ENCODE data around the gene TMEM205.
A peak's percentile ranks its signal among the peaks of the same experiment; 100 is the strongest.
"Not testable (repeated sequence)": the region's sequence is repeated elsewhere in the genome, so short reads cannot be mapped to it uniquely, and the experiment has no call there.

The TMEM205 gene

DNA sequence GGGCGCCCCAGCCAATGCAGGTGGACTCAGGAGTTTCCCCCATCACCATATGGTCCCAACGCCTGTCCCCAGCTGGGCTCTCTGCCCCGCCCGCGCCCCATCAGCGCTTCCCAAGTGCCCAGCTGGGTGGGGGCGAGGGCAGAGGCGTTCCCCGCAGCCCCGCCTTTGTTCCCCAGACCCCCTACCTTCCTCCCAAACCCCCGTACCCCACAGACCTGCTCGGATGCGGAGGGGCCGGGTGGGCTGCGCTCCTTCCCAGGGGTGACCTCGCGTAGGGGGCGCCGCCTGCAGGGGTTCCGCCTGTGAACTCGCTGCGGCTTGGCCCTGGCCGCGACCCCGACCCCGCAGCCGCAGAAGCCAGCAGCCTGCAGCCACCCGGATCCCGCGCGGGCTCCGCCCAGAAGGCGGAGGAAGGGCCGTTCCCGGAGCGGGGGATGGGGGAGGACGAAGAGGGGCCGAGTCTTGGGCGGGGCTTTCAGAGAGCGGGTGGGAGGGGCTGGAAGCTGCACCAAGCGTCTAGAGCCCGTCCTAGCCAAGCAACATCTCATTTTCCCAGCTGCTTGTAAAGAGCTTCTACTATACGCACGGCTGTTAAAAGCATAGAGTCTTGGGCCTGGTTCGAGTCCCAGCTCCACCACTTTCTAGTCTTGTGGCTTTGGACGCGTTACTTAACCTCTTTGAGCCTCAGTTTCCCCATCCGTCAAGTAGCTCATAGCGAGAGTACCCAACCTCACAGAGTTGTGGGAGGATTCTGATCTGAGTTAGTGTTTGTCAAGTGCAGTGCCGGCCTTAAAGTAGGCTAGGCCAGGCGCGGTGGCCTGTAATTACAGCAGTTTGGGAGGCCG is 6.6 kb downstream of the TMEM205 start, which contains the start of gene RAB3D:
Gene RAB3D (minus strand): TSS at position 404 of the 845 bp plus-strand sequence. CDS start 2,258 bp downstream, outside the sequence.
- peak; percentile 72 to 89 for DNase-seq (ENCODE audit: low read depth in 2 of 2)

DNA sequence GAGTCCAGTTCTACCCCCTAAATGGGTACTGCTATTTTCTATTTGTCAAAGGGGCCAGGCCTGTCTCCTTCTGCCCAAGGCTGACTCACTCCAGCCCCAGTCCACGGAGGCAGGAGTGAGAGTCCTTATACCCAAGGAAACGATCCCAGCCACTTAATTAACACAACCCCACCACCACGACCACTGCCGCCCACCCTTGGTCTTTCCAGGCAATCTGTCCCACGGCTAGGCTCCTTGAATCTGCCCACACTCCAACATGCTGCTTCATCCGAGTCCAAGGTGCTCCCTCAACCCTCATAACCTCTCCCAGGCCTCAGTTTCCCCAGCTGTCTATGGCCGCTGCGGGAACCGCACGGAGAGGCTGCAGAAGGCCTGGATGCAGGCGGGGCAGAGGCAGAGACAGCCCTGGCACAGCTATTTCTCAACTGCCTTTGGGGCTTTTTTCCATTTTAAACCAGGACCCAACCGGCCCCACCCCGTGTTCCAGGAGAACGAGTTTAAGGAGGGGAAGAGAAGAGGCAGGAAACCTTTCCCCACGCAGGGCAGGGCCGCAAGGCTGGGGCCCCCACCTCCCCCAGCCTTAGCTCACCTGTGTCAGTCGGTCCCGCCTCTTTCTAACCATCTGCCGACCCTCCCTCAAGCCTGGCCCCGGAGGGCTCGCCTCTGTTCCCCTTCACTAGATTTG is 7.4 kb downstream of the TMEM205 start:
- no peak for DNase-seq (ENCODE audit: low read depth in 2 of 2)

DNA sequence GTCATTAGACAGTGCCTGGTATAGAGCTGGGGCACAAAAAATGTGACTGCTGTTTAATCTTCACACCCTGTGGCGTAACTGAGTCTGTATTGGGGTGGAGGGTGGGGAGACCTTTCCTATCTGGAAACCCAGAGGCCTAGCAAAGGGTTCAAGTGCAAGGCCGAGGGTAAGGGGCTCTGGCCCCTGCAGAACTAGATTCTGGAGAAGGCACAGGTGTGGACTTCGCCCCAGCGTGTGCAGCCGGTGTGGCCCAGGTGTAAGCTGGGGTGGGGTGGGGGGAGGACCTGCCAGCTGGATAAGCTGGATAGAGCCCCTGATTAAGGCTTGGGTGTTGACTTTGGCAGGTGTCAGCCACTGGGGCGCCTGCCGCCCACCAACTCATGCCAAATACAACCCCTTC is 7.9 kb downstream of the TMEM205 start:
- DNase-seq (ENCODE audit: low read depth in 2 of 2): no peak

DNA sequence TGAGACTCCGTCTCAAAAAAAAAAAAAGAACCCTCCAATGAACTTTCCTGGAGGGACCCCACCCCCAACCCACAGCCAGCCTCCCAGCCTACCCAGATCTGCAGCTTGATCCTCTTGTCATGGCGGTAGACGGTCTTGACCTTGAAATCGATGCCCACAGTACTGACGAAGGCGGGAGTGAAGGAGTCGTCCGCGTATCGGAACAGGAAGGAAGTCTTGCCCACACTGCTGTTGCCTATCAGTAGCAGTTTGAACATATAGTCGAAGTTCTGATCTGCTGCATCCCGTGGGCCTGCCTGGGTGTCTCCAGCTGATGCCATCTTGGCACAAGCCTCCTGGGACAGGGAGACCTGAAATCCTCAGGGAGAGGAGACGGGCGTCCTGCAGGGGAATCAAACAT is 9.0 kb downstream of the TMEM205 start:
- DNase-seq (ENCODE audit: low read depth in 2 of 2): no peak

DNA sequence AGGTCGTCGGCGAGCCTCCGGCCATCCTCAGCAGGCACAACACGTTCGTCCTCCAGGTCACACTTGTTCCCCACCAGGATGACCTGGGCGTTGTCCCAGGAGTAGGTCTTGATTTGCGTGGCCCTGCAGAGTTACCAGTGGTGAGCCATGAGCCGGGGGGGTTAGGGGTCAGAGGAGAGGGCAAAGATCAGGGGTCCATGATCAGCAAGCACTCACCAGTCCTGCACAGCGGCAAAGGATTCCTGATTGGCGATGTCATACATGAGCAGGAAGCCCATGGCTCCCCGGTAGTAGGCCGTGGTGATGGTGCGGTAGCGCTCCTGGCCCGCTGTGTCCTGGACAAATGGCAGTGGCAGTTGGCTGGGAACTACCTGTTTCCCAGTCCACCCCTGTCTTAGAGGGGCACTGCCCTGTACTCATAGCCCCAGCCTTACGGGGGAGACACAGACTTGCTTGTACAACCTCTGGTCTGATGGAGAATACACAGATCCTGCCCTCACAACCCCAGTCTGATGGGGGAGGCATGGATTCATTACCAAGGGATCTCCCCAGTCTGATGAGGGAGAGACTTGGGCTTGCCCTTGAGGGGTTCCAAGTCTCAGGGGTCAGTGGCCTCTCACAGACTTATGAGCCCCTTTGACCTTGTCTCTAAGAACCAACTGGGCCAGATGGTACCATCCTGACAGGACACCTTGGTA is 10.5 kb downstream of the TMEM205 start:
- DNase-seq (ENCODE audit: low read depth in 2 of 2): no peak

DNA sequence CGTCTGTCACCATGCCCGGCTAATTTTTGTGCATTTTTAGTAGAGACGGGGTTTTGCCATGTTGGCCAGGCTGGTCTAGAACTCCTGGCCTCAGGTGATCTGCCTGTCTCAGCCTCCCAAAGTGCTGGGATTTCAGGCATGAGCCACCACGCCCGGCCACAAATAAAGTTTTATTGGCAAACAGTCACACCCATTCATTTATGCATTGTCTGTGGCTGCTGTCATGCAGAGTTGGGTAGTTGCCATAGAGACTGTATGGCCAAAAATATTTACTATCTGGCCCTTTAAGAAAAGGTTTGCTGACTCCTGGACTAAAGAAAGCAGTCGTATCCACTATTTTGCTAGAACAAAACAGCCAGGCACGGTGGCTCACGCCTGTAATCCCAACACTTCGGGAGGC is 12.2 kb downstream of the TMEM205 start:
- not testable (repeated sequence) for DNase-seq (ENCODE audit: low read depth in 2 of 2)

DNA sequence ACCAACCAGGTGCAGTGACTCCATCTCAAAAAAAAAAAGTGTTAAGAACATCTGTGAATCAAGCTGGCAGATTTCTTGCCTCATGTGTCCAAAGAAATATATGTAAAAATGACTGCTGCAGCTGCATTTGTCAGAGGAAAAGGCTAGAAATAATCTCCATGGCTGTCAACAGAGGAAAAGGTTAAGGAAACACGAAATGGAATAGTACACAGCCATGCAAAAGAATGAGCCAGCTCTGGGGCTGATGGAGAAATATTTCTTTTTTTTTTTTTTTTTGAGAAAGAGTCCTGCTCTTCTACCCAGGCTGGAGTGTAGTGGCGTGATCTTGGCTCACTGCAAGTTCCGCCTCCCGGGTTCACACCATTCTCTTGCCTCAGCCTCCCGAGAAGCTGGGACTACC is 13.2 kb downstream of the TMEM205 start:
- DNase-seq (ENCODE audit: low read depth in 2 of 2): no peak

DNA sequence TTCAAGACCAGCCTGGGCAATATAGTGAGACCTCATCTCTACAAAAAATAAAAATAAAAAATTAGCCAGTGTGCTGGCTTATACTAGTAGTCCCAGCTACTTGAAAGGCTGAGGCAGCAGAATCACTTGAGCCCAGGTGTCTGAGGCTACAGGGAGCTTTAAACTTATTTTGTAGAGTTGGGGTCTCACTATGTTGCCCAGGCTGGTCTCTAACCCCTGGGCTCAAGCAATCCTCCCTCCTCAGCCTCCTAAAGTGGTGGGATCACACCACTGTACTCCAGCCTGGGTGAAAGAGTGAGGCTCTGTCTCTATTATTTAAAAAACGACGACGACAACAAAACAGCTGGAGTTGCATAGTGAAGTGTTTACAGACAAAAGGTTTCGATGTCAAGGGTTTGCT is 14.6 kb downstream of the TMEM205 start:
- DNase-seq (ENCODE audit: low read depth in 2 of 2): no peak

DNA sequence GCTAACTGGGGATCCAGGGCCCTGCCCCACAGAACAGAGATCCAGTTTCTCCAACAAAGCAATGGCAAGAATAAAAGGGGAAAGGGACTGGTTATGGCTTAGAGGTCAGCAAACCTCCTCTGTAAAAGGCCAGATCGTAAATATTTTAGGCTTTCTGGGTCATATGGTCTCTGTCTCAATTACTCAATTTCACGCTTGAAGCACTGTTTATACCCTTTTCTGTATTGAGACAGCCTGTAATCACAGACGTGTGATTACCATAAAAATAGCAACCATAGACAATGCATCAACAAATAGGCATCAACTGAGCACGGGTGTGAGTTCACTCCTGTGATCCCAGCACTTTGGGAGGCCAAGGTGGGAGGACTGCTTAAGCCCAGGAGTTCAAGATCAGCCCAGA is 15.9 kb downstream of the TMEM205 start:
- no peak for DNase-seq (ENCODE audit: low read depth in 2 of 2)

DNA sequence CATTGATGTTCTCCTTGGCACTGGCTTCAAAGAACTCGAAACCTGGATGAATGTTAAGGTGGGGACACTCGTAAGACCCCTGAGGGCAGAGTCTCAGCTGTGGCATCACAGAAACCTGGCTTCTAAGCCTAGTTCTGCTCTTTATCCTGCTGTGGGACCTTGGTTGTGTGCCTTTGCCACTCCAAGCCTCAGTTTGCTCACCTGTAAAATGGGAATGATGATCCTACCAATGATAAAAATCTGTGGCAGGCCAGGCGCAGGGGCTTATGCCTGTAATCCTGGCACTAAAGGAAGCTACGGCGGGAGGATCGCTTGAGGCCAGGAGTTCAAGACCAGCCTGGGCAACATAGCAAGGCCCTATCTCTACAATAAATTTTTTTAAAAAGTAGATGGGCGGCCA is 20.5 kb downstream of the TMEM205 start:
- DNase-seq (ENCODE audit: low read depth in 2 of 2): no peak

DNA sequence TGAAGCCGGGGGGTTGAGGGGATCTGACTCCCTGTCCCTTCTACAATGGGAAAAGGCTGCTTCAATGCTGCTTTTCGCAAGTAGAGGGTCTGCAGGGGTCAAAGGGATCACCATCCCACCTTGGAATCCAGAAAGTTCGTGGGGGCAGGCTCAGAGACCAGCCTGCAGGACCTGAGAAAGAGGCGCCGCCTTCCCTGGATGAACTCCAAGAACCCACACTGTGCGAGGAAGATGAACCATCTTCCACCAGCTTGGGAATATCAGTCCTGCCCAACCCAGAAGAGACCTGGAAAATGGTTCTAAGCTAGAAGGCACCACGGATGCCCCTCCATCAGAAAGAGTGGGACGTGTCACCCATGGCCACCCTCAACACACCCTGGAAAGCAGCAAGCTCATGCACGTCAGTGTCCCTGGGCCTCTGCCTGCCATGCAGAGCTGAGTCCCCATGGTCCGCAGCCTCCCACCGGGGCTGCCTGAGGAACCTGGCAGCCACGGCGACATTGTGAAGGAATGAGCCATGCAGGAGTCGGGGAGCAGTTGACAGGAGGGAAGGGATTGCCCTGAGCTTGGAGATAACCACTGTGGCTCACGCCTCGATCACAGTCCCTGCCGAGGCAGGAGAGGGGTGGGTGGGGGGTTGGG is 21.2 kb downstream of the TMEM205 start:
- no peak for DNase-seq (ENCODE audit: low read depth in 2 of 2)

DNA sequence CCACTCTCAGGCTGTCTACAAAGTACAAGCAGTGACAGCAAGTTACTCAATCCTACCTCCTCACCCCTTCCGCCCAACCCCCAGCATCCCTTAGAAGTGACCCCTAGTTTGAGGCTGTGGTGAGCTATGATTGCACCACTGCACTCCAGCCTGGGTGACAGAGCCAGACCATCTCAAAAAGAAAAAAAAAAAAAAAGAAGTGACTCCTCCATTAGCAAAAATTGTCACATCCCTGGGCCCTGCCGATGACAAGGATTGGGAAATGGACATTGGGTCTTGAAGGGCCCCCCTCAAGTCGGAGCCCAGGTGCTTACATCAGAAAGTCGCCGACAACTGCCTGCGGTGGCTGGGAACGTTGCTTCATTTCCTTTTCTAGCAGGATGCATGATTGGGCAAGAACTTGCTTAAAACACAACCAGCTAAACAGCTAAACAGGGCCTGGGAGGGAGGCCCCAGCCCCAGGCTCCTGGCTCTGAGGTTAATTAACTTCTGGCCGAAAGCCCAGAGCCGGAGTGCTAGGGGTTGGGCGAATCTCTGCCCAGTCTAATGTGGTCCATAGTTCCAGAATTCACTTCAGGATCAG is 21.9 kb downstream of the TMEM205 start:
- DNase-seq (ENCODE audit: low read depth in 2 of 2): no peak

DNA sequence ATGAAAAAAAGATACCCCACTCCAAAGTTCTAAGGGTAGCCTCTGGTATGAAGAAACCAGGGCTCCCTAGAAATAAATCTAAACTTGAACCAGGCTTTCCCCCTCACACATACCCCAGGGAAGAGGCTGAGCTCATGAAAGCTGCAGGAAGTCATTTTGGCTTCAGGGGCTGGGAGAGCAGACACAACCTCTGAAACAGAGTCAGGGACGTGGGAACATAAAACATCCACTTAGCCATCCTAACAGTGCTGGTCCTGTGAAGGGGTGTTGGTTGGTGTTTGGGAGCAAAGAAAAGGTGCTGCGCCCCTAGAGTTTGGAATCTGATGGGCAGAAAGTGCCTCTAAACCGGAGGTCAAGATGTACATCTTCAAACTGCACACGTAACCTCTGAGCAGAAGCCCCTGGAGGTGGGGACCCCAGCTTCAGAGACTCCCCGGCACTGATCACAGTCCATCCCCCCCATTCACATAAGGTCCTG is 22.4 kb downstream of the TMEM205 start:
- no peak for DNase-seq (ENCODE audit: low read depth in 2 of 2)

DNA sequence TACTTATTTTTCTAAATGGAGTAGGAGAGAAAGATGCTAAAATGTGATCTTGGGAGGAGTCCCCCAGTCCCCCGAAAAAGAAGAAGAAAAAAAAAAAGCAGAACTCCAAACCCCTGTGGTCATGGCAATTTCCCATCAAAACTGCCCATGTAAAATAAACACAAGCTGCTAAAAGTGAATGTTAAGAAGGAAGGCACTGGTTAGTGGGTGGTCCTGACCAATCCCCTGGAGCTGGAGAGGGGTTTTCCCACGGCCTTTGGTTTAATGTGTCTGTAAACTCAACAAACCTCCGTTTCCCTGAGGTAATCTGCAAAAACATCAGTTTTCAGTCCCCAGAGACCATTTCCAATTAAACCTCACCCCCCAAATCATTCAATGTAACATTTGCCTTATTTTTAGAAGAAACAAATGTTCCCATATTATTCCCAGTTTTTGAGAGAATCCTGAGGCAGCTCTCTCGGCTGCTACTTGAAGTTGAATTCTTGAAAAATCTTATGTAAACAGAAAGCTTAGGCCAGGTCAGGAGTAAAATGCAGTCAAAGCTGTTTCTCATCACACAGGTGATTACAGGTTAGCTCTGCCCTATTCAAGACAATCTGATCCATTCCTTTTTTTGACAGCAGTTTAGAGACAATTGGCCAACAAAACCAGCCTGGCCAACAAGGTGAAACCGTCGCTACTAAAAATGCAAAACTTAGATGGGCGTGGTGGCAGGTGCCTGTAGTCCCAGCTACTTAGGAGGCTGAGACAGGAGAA is 23.6 kb downstream of the TMEM205 start:
- DNase-seq (ENCODE audit: low read depth in 2 of 2): no peak

DNA sequence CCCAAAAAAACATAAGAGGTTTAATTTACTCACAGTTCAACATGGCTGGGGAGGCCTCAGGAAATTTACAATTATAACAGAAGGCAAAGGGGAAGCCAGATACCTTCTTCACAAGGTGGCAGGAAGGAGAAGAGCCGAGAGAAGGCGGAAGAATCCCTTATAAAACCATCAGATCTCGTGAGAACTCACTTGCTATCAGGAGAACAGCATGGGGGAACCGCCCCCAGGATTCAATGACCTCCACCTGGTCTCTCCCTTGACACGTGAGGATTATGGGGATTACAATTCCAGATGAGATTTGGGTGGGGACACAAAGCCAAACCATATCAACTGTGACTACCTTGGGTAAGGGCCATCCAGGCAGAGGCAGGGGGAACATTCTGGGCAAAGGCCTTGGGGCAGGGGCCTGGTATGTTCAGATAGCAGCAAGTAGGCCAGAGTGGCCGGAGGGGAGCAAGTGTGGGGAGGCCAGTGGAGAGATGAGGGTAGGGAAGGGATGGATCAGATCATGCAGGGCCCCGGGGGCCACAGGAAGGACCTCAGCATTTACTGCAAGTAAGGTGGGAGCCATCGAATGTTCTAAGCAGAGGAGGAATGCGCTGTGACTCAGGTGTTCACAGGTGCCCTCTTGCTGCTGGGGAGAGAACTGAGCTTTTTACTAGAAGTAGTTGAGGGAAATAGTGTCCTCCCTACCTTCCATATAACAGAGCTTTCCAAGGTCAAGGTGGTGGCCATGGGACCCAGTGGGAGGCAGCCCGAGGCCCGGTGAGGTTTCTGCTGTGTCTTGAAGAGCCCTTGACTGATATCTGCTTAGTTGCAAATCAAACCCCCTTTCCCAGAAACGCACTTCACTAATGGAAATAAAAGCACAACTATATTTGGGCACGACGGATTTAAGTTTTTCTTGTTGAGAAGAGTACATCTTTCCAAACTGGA is 24.6 kb downstream of the TMEM205 start:
- no peak for DNase-seq (ENCODE audit: low read depth in 2 of 2)

DNA sequence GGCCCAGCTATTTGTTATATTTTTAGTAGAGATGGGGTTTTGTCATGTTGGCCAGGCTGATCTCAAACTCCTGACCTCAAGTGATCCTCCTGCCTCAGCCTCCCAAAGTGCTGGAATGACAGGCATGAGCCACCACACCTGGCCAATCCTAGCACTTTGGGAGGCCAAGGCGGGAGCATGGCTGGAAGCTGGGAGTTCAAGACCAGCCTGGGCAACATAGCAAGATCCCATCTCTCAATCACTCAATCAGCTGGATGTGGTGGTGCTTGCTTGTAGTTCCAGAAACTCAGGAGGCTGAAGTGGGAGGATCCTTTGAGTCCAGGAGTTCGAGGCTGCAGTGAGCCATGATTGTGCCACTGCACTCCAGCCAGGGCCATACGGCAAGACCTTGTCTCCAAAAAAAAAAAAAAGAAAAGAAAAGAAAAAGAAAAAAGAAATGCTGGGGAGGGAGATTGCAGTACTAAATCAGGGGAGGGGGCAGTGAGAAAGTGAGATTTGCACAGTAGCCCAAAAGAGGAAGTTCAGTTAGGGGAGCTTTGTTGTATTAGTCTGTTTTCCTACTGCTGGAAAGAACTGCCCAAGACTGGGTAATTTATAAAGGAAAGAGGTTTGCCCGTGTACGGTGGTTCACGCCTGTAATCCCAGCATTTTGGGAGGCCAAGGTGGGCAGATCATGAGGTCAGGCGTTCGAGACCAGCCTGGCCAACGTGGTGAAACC is 25.6 kb downstream of the TMEM205 start:
- not testable (repeated sequence) for DNase-seq (ENCODE audit: low read depth in 2 of 2)

DNA sequence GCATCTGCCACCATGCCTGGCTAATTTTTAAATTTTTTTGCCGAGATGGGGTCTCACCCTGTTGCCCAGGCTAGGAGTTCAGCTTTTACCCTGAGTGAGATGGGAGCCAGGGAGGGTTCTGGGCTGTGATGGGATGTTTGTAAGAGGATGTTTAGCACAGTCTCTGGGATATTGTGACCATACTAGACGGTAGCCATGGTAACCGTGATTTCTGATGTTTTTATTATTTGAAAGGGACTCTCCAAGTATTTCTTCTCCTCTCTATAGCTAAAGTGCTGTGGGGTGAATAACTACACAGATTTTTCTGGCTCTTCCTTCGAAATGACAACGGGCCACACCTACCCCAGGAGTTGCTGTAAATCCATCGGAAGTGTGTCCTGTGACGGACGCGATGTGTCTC is 39.7 kb downstream of the TMEM205 start:
- DNase-seq (ENCODE audit: low read depth in 2 of 2): no peak

DNA sequence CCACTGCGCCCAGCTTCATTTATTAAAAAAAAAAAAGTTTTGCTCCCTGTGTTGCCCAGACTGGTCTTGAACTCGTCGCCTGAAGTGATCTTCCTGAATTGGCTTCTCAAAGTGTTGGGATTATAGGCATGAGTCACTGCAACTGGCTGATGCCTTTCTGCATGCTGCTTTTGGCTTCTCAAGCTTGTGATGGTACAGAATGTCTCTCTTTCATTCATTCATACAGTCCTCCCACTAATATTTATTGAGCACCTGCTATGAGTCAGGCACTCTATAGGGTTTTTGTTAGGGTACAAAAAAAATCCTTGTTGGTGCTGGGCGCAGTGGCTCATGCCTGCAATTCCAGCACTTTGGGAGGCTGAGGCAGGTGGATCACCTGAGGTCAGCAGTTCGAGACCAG is 41.1 kb downstream of the TMEM205 start:
- no peak for DNase-seq (ENCODE audit: low read depth in 2 of 2)

DNA sequence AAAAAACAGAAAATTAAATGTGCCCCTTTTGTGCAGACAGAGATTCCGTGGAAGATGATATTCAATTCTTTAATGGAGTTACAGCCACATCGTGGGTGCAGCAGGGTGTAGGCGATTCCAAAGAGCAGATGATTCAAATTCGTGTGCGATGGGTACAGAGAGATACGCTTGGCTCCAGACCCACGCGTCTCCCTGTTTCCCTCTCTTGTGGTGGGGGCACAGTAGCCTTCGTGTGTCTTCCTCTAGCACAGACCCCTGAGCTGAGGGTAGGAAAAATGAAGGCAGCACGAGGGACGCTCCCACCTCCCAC is 45.3 kb downstream of the TMEM205 start:
- no peak for DNase-seq (ENCODE audit: low read depth in 2 of 2)

Measured in stimulated activated CD4-positive, alpha-beta T cell treated with anti-CD3 and anti-CD28 coated beads, Interleukin-12 subunit alpha, Interleukin-12 subunit beta, amount 100 ng/mL, for 24 hours (primary cell).